Thyroid gland (tissue), 4 donors: ENCODE results near the gene CLEC2L. TPM values are rescaled to one million over a fixed set of nuclear protein-coding genes. Genes with fewer than 3 reads are reported as not detected.

ENCODE experiments used
- DNase-seq, 2 donors: peaks; one replicate each; pipeline ENCODE4 v3.0.0-alpha.2; 2019
- H3K27ac ChIP-seq, 3 donors: fragments of 200-600 bp; sonication (generic); 1 replicate in 2 of 3; 2 replicates in 1 of 3; pipeline ENCODE4 v1.5.1; 2016 to 2019; ENCODE audit warnings: mild to moderate bottlenecking in 1 of 3, moderate library complexity in 1 of 3
- H3K27me3 ChIP-seq: fragments of 200-600 bp; sonication (generic); one replicate; pipeline ENCODE4 v1.5.1; 2019
- H3K36me3 ChIP-seq, 2 donors: fragments of 200-600 bp; sonication (generic); one replicate each; pipeline ENCODE4 v1.5.1; 2016 to 2019
- H3K4me1 ChIP-seq, 2 donors: fragments of 200-600 bp; sonication (generic); one replicate each; pipeline ENCODE4 v1.5.1; 2017 to 2019
- H3K4me3 ChIP-seq, 3 donors: fragments of 200-600 bp; sonication (generic); replicated peaks in 1 of 3; 1 replicate in 2 of 3; 2 replicates in 1 of 3; pipeline ENCODE4 v1.5.1; 2016; ENCODE audit warnings: mild to moderate bottlenecking in 1 of 3
- H3K9me3 ChIP-seq: fragments of 200-600 bp; sonication (generic); one replicate; pipeline ENCODE4 v1.5.1; 2017
- CTCF ChIP-seq, 6 experiments: fragments of 200-600 bp in 3 of 6; fragments of 450-650 bp in 3 of 6; sonication (generic) in 3 of 6; IDR thresholded peaks; one replicate each; pipeline ENCODE4 v1.5.1; 2016 to 2019; ENCODE audit warnings: antibody characterized with exemption in 6 of 6, mild to moderate bottlenecking in 2 of 6, inconsistent platforms in 1 of 6, moderate library complexity in 1 of 6
- POLR2A ChIP-seq, 2 donors: fragments of 450-650 bp; IDR thresholded peaks; one replicate each; pipeline ENCODE4 v1.6.1; 2017; ENCODE audit warnings: antibody characterized with exemption in 2 of 2, mild to moderate bottlenecking in 2 of 2, moderate library complexity in 1 of 2
- WGBS, 2 donors: methylation state at CpG; one replicate each; pipeline ENCODE4 v1.1.5; 2017; 5-methylcytosine and 5-hydroxymethylcytosine counted together
- intact Hi-C: fragments of 100-400 bp; cut with DNase I; formaldehyde crosslinking; loops from one replicate; pipeline ENCODE4 v1.15.1; 2023
- total RNA-seq, 4 donors: library from RNA; depleted of rRNA; stranded (reverse); fragments of >200 nt; gene quantifications; one replicate each; pipeline ENCODE4 v1.2.3, GENCODE V29; 2016

CLEC2L gene
- total RNA-seq, 4 donors from 2014 or later, result not detected

DNA sequence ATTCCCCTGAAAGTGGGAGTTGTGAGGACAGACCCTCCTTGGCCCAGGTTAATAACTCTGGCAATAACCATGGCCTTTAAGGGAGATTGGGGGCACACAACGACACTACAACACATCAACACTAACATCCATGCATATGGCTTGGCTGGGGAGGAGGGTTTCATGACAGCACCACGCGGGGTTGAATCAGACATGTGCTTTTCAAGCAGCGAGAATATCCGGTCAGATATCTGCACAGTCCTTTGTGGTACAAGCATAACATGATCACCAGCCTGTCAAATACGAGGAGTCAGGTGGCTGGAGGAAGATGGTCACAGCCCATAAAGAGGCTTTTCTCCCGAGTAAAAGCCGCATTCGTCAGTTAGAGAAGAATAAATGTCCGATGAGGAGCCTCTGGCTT lies 27.0 kb upstream of the CLEC2L start:
- intact Hi-C loops, result no loop called here
- H3K4me3 ChIP-seq, result no peak overlapping the region
- no peaks in the 10 kb centered on the region for H3K36me3 ChIP-seq
- H3K4me1 ChIP-seq, result peaks cover 8 to 20% of the 10 kb centered on the region in 2 donors
- H3K9me3 ChIP-seq, result no peaks in the 10 kb centered on the region
- WGBS, 2 donors, result 89 to 91% methylated on average over 10 of the region's 10 CpGs
- H3K27ac ChIP-seq, result no peak overlapping the region
- TF ChIP-seq POLR2A (IDR thresholded peaks at IDR 0.05) (no peak), CTCF (IDR thresholded peaks at IDR 0.05) (no peak)
- no peaks in the 10 kb centered on the region for H3K27me3 ChIP-seq
- no peak for DNase-seq

GRCh38 chr7:139500770-139501138 lies 22.7 kb upstream of the CLEC2L start:
- no peaks in the 10 kb centered on the region for H3K27me3 ChIP-seq
- intact Hi-C loops, result loop anchor here (5.0 kb wide), 2 partner anchors 122 to 502 kb away; no protein-coding TSS in a partner anchor
- H3K4me3 ChIP-seq, result no peak overlapping the region
- no peaks in the 10 kb centered on the region for H3K36me3 ChIP-seq
- TF ChIP-seq CTCF (IDR thresholded peaks at IDR 0.05) (no peak), POLR2A (IDR thresholded peaks at IDR 0.05) (no peak)
- H3K4me1 ChIP-seq, result peaks cover 0 to 4% of the 10 kb centered on the region in 2 donors
- DNase-seq, result no peak
- 96 to 99% methylated on average over 7 of the region's 7 CpGs for WGBS, 2 donors
- H3K9me3 ChIP-seq, result no peaks in the 10 kb centered on the region
- no peak overlapping the region for H3K27ac ChIP-seq

DNA sequence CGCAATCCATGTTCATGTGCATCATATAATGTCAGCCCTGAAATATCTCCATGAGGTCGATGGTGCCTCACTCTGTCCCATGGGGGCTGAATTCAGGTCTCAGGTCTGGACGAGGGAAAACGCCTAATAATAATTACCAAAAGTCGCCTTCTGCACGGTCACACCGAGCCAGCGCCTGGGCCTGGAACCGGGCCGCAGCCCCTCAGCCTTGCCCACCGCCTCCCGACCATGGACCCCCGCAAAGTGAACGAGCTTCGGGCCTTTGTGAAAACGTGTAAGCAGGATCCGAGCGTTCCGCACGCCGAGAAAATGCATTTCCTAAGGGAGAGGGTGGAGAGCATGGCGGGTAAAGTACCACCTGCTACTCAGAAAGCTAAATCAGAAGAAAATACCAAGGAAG lies 21.3 kb upstream of the CLEC2L start:
- 90 to 95% methylated on average over 22 of the region's 22 CpGs for WGBS, 2 donors
- no peaks in the 10 kb centered on the region for H3K4me1 ChIP-seq
- no peak for DNase-seq
- H3K4me3 ChIP-seq, result no peak overlapping the region
- no peak overlapping the region for H3K27ac ChIP-seq
- H3K27me3 ChIP-seq, result no peaks in the 10 kb centered on the region
- TF ChIP-seq POLR2A (IDR thresholded peaks at IDR 0.05), result no peak
- TF ChIP-seq CTCF (IDR thresholded peaks at IDR 0.05), result no peak
- H3K36me3 ChIP-seq, result no peaks in the 10 kb centered on the region
- H3K9me3 ChIP-seq, result no peaks in the 10 kb centered on the region
- intact Hi-C loops, result loop anchor here (5.0 kb wide), 2 partner anchors 120 to 500 kb away; no protein-coding TSS in a partner anchor

- Histone ChIP-seq H3K9me3 (no peaks in the 10 kb centered on the region), H3K4me3 (no peak overlapping the region), H3K4me1 (no peaks in the 10 kb centered on the region), H3K36me3 (no peaks in the 10 kb centered on the region), H3K27ac (no peak overlapping the region), H3K27me3 (no peaks in the 10 kb centered on the region)
- no peak for DNase-seq
- TF ChIP-seq POLR2A (IDR thresholded peaks at IDR 0.05) (no peak), CTCF (IDR thresholded peaks at IDR 0.05) (no peak)
- intact Hi-C loops, result no loop called here
- 78 to 84% methylated on average over 8 to 9 of the region's 9 CpGs for WGBS, 2 donors
Observed at GRCh38 chr7:139505563-139505962, 17.9 kb upstream of the CLEC2L start.

DNA sequence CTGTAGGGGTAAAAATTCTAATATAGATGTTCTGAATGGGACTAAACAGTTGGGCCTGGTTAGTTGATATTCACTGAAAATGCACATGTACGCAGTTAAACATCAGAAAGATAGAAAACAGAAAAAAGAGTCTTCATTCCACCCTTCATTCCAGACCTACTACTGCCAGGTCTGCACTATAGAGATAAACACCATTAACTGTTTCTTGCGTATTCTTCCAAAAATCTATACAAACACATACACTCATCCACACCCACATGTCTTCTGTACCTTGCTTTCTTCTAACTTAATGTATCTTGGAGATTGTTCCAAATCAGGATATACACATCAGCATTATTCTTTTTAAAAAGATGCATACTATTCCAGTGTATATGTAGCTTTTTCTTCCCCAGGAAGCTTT lies 13.9 kb upstream of the CLEC2L start:
- Histone ChIP-seq H3K27me3 (no peaks in the 10 kb centered on the region), H3K9me3 (no peaks in the 10 kb centered on the region), H3K4me3 (no peak overlapping the region), H3K36me3 (no peaks in the 10 kb centered on the region), H3K27ac (no peak overlapping the region), H3K4me1 (no peaks in the 10 kb centered on the region)
- TF ChIP-seq POLR2A (IDR thresholded peaks at IDR 0.05), result no peak
- TF ChIP-seq CTCF (IDR thresholded peaks at IDR 0.05), result no peak
- no peak for DNase-seq
- intact Hi-C loops, result no loop called here
- WGBS, 2 donors, result 98 to 99% methylated on average over 2 of the region's 2 CpGs
